CMK (cell line): ENCODE results near the gene TPK1.
"Not testable (repeated sequence)": the region's sequence is repeated elsewhere in the genome, so short reads cannot be mapped to it uniquely, and the experiment has no call there.

Source experiments
- DNase-seq: peaks from one replicate; pipeline ENCODE4 v3.0.0-alpha.2; 2010; ENCODE audit warnings: low read depth

The TPK1 gene

GRCh38 chr7:144474800-144475615, 360.8 kb downstream of the TPK1 start:
- no peak for DNase-seq

DNA sequence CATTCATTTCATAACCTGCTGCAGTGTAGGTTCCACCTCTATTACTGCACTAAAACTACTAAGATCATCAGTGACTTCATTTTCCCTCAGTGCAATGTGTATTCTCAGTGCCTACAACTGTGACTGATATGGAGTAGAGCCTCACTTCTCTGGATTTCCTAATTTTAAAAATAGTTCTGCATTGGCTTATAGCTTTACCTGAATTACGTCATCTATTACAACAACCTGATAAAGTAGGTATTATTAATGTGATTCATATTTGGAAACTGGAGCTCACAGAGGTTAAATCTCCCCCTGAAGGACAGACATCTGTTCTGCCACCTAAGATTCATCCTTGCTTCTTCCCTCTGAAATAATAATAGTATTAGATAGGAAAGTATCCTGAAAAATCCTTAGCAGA, 361.5 kb downstream of the TPK1 start:
- no peak for DNase-seq

DNA sequence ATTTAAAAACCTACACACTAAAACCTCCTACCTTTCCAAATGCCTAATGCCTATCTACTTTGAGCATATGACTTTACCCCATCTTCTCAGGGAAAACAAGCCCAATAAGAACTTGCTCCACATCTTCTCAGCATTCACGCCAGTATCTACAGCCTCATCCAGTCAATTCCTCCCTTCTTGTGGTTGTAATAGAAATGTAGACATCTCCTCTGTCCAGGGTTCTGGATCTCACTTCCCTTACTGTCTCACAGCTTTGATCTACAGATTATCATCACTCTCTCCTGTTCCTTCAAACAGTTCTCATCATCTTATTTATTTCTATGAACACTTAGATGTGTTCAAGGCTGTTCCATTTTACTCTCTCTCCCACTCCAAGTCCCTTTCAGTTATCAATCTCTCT, 361.9 kb downstream of the TPK1 start:
- DNase-seq, result no peak

GRCh38 chr7:144470078-144470477, 365.8 kb downstream of the TPK1 start:
- no peak for DNase-seq

DNA sequence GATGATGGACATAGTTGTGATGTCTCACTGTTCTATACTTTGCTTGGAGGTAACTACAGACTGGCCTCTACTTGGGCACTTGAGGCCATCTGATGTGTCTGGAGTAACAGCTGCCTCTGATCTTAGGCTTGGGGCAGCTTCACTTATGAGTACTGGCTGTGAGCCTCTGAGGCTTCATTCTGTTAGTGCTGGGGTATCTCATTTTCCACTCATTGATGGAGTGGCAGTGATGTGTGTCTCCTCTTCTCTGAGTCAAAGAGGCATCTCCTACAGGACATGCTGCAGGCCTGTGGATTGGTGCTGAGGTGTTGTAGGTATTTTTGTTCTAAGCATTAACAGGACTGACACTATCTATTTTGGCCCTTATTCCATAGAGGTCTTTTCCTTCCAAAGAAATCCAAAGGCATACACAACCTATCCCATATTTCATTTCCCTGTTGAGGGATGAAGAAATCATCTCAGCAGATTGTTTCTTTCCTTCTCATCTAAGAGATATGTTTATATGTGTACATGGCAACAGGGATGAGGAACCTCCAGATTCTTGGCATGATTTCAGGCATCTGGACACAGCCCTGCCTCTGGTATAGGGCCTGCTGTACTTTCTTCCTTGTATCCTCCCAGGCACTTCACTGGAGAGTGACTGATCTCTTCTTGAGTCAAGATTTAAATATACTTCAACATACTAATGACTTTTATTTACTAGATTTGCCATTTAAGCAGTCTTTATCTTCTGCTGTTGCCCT, 366.7 kb downstream of the TPK1 start:
- no peak for DNase-seq

GRCh38 chr7:144459635-144460034, 376.2 kb downstream of the TPK1 start:
- DNase-seq, result no peak

GRCh38 chr7:144455040-144455404, 380.8 kb downstream of the TPK1 start:
- no peak for DNase-seq

DNA sequence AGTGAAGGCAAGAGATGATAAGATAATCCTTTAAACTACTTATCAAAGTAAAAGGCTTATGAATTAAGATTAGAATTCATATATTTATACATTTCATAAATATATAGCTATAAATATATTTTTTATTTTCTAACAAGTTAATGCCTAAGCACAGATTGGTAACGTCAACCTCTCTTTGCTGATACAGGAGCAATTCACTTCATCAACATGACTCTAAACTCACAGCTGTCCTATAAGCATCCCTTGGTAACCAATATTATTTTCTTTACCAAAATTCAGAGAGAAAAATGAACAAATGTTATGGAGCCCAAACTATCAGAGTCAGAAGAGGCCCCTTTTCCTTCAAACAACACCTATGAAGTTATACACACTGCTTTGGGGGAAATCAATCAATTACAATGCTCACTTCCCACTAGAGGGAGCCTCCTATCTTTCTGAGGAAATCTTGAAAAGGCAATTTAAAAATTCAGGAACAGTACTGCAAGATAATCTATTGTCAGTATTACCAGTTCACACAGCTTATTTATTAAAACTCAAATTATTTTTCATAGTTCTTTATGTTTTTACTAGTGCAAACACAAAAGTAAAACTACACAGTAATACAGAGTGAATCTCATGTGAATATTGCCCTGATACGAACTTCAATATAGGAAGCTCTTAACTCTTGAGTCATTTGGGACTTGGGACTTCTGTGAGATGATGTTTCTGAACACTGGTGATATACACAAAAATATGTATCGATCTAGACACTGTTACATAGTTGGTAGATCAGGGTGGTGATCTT, 381.4 kb downstream of the TPK1 start:
- DNase-seq, result no peak

GRCh38 chr7:144452064-144452463, 383.8 kb downstream of the TPK1 start:
- no peak for DNase-seq

DNA sequence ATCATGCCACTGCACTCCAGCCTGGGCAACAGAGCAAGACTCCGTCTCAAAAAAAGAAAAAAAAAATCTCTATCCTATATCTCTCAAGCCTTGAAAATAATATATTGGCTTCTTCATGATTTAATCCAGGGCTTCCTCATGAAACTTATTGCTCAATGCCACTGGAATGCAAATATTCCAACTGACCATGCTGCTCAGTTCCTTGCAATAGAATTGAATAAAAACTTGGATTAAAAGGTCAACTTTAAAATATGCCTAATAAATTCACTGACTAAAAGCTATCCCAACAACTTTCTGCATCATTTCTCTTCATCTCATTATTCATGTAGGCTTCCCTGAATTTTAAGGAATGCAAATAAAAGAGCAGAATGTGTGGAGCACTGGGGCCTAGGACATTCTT, 390.3 kb downstream of the TPK1 start:
- no peak for DNase-seq

DNA sequence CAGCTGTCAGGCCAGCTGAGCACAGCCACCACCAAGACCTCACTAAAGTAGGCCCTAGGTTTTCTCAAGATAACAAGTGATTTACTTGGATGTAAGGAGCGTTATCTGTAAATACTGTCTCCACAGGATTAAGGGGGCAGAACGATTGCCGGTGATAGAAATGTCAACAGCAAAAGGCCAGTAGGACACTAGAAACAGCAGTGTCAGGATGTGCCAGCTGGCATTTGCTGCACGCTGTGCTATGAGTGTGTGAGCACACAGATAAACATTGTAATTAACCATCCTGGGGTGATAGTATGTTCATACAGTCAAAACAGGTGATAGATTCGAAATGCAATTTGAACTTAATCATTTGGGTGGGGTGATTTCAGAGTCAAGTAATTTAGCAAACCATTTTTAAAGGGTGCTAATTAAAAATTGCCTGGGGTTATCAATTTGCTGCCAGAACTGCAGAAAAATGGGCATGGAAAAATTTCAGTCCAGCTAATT, 396.1 kb downstream of the TPK1 start:
- no peak for DNase-seq

GRCh38 chr7:144438759-144439158, 397.1 kb downstream of the TPK1 start:
- no peak for DNase-seq

DNA sequence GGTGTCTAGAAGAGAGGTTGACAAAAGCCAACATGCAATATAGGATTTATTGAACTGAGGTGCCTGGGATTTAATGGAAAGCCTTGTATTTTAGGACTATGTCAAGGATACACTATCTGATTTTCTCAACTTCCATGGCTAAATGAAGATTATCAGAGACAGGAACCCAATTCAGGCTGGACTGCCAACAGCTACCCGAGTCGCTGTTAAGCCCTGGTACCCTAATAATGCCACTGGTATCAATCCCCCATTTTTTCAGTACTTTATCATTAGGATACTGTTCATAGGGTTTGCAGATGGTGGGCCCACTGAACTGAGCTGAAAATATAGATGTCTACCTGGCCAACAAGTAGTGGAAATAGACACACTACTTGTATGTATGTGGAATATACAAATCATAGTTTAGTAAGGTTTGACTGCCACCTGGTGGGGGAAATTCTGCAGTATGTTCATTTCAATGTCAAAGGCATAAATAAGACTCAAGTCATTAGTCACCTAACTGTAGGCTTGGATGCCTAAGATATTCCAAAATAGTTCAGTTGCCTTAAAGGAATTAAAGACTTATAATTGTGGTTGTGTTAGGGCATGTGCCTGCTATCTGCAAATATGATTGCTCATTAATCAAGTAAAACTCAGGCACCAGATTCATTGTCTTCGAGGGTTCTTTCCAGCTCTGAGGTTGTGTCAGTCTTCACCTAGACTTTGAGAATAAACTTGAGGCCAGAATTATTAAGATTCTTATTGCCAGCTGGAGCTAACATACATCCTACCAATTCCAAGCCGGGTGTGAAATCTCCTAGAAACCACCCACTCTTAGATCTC, 398.3 kb downstream of the TPK1 start:
- no peak for DNase-seq

DNA sequence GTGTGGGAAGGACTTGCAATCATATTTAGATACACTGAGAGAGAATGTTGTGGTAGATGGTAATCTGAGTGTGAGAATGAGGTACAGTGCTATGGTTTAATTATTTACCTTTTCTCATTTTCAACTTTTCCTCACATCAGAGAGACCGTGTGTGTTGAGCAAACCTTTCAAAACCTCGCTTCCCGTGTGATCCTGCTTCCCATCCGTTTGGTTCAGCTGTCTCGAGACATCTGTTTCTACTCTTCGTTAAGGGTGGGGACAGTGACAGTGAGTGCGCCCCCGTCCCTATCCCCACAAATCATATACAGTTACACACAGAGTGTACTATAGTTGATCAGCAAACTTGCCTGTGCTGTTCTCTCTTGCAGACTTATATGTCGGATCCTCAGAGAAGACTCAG, 399.4 kb downstream of the TPK1 start:
- DNase-seq, result no peak

DNA sequence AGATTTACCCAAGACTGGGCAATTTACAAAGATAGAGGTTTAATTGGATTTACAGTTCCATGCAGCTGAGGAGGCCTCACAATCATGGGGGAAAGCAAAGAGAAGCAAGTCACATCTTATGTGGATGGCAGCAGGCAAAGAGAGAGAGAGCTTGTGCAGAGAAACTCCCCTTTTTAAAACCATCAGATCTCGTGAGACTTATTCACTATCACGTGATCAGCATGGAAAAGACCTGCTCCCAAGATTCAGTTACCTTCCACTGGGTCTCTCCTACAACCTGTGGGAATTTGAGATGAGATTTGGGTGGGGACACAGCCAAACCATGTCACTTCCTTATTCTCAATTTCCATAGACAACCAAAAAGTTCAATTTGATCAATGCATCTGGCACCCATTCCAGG, 407.4 kb downstream of the TPK1 start:
- no peak for DNase-seq

DNA sequence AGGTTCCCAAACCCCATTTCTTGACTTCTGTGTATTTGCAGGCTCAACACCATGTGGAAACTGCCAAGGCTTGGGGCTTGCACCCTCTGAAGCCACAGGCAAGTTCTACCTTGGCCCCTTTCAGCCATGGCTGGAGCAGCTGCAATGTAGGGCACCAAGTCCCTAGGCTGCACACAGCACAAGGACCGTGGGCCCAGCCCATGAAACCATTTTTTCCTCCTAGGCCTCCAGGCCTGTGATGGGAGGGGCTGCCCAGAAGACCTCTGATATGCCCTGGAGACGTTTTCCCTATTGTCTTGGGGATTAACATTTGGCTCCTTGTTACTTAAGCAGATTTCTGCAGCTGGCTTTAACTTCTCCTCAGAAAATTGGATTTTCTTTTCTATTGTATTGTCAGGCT, 408.3 kb downstream of the TPK1 start:
- not testable (repeated sequence) for DNase-seq

DNA sequence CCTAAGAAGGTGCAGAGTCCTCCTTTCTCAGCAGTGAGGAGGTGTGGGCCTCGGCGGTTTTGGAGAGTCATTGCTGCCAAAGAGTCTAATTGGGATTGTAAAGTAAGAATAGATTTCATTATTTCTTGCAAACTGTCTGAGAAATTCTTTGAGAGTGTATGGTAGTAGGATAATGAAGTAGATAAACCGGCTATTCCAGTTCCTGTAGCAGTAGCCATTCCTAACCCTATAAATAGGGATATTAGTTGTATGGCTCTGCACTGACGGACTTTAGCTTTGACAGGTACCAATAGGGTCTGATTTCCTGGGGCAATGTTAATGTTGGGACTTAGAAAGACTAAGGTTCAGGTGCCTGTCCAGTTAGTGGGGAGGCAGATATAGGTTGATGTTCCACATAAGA, 416.9 kb downstream of the TPK1 start:
- DNase-seq, result not testable (repeated sequence)

DNA sequence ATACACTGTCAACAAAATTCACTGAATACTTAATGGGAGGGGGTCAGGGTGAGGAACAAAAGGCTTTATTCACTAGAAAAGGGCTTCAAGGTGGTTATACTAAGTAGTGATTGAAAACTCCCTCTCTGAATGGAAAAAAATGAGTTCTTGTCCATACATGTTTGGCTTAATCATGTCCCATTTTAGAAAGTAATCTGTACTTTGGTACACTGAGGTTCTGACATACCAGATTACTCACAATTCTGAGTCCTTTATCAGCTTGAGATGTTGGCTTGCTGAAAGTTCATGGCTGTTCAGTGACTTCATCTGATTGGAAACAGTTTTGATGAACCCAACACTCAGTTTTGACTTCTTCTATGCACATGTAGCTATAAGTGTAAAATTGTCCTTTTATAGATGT, 419.5 kb downstream of the TPK1 start:
- no peak for DNase-seq

DNA sequence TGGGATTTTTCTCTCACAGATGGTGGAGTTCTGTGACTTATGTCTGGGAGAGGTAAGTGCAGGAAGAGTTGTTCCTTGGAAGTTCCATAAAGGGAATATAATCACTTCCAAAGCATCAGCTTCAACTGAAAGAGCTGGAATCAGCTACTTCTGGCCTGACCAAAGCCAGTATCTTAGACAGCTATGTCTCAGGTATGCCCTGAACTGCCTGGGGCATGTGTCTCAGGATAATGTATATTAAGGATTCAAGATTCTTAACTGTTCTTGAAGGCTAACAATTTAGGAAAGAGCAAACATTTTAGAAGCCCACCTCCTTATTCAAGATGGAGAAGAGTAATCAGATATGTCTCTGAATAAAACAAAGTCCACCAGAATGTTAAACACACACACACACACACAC, 420.0 kb downstream of the TPK1 start:
- no peak for DNase-seq

GRCh38 chr7:144414815-144415214, 421.0 kb downstream of the TPK1 start:
- DNase-seq, result no peak

DNA sequence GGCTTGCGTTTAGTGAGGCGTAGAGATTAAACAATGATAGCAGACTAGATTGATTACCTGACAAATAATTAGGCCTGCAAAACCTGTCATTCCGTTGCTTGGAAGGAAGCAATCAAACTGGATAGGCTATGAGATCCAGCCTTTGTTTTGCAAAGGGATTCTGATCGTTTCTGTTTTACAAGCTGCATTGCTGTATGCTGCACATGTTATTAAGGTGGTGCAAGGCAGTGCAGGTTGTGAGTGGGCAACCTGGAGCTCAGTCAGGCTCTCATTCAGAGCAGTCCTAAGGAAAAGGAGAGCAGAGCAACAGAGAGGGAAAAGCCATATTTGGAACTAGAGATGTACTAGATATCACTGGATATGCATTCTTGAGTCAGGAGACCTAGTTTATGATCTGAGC, 425.4 kb downstream of the TPK1 start:
- DNase-seq, result no peak

GRCh38 chr7:144408121-144408520, 427.7 kb downstream of the TPK1 start:
- DNase-seq, result no peak
